Astrocyte of the spinal cord (primary cell): ENCODE data around the gene IMPA2.
"Not testable (repeated sequence)": the region's sequence is repeated elsewhere in the genome, so short reads cannot be mapped to it uniquely, and the experiment has no call there.

Experiments used
- DNase-seq: peaks from one replicate; pipeline ENCODE4 v3.0.0; 2011; ENCODE audit warnings: low read depth, low spot score
- H3K4me3 ChIP-seq: 2 replicates; pipeline ENCODE4 v1.5.1; 2011; ENCODE audit warnings: low read depth, mild to moderate bottlenecking, low read length, moderate library complexity
- in situ Hi-C: cut with HindIII; loops from 2 replicates; pipeline ENCODE4 v1.10.0; 2017; ENCODE audit warnings: low sequenced_read_pairs
- TF ChIP-seq, protein P1 (sequence below): IDR thresholded peaks from 2 replicates; pipeline ENCODE4 v1.5.1; 2012; ENCODE audit warnings: low read depth, mild to moderate bottlenecking, low read length, inconsistent platforms

The IMPA2 gene

GRCh38 chr18:11944786-11945185, 36.5 kb upstream of the IMPA2 start:
- H3K4me3 ChIP-seq = no peak overlapping the region
- DNase-seq = no peak
- TF ChIP-seq, protein P1, sequence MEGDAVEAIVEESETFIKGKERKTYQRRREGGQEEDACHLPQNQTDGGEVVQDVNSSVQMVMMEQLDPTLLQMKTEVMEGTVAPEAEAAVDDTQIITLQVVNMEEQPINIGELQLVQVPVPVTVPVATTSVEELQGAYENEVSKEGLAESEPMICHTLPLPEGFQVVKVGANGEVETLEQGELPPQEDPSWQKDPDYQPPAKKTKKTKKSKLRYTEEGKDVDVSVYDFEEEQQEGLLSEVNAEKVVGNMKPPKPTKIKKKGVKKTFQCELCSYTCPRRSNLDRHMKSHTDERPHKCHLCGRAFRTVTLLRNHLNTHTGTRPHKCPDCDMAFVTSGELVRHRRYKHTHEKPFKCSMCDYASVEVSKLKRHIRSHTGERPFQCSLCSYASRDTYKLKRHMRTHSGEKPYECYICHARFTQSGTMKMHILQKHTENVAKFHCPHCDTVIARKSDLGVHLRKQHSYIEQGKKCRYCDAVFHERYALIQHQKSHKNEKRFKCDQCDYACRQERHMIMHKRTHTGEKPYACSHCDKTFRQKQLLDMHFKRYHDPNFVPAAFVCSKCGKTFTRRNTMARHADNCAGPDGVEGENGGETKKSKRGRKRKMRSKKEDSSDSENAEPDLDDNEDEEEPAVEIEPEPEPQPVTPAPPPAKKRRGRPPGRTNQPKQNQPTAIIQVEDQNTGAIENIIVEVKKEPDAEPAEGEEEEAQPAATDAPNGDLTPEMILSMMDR = no peak
- in situ Hi-C loops = no loop called here

DNA sequence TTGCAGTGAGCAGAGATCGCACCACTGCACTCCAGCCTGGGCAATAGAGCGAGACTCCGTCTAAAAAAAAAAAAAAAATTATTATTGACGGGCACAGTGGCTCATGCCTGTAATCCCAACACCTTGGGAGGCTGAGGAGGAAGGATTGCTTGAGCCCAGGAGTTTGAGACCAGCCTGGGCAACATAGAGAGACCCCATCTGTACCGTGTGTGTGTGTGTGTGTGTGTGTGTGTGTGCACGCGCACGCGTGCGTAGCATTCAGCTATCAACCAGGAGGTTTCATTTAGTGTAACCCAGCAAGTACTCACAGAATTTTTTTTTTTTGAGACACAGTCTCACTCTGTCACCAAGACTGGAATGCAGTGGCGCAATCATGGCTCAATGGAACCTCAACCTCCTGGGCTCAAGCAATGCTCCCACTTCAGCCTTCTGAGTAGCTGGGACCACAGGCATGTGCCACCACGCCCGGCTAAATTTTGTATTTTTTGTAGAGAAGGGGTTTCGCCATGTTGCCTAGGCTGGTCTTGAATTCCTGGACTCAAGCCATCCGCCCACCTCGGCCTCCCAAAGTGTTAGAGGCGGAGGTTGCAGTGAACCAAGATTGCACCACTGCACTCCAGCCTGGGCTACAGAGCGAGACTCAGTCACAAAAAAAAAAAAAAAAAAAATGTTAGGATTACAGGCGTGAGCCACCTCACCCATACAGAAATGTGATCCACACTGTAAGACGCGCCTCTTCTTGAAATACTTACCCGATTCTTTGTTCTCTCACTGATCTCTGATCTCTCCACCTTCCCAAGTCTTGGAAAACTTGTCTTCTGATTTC, 35.3 kb upstream of the IMPA2 start:
- peak; percentile 9 for DNase-seq
- H3K4me3 ChIP-seq, in situ Hi-C loops: not testable (repeated sequence)

DNA sequence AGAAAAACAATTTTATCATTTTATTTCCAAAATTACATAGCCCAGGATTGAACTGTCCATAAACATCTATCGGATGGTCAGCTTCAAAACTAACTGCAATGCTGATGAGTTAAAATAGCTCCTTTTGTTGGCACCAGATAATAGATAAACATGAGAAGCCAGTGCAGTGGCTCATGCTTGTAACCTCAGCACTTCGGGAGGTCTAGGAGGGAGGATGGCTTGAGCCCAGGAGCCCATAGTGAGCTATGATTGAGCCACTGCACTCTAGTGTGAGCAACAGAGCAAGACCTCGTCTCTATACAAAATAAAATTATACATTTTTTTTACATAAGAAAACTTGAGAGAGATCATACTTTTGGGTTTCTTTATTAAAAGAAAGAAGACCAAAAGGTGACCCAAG, 34.6 kb upstream of the IMPA2 start:
- peak; percentile 81 for DNase-seq
- in situ Hi-C loops = no loop called here
- no peak overlapping the region for H3K4me3 ChIP-seq

GRCh38 chr18:11947214-11948191, 33.8 kb upstream of the IMPA2 start:
- in situ Hi-C loops = no loop called here
- TF ChIP-seq, protein P1 = no peak
- DNase-seq = peak; percentile 96
- peak overlapping the region; percentile 20 for H3K4me3 ChIP-seq

More for the DNA sequence above, 34.6 kb upstream of the IMPA2 start:
- TF ChIP-seq, protein P1 = no peak

DNA sequence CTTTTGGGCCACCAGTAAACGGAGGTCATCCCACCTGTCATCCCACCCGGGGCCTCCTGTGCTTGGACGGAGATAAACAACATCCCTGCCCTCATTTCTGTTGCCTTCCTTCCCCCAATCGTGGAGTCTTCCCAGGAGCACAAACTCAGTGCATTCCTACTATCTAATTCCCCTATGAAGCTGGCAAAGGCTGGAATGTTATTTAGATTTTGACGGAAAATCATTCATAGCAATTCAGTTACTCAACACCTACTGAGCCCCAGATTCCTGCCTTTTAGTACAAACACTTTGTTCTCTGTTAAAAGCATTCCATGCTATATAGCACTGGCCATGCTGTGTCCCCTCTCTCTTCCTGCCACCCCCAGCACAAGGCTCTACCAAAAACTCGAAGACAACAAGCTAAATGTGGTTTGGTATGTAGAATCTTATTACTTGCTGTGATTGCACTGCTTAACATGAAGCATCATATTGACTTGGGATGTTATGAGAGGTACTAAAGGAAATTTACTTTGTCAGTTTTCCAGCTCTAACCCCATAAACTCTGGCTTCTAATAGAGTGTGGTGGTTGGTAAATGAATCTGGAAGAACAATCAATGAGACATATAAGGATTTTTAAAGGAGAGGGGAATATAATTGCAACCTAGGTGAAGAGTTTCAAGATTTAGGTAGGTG, 32.3 kb upstream of the IMPA2 start:
- in situ Hi-C loops = no loop called here
- H3K4me3 ChIP-seq = no peak overlapping the region
- TF ChIP-seq, protein P1 = no peak
- DNase-seq = peak; percentile 24

DNA sequence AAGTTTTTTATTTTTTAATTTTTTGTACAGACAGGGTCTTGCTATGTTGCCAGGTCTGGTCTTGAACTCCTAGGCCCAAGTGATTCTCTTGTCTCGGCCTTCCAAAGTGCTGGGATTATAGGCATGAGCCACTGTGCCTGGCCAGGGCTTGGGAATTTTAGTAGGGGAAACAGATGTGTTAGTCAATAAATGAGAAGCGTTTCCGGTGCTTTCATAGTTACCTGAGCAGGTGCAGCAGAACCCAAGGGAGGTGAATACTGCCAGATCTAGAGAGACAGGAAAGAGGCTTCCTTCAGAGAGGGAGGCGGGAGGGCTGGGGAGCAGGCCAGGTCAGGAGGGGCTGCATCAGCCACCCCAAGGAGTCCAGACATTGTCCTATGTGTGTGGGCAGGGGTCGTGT, 30.5 kb upstream of the IMPA2 start:
- no peak overlapping the region for H3K4me3 ChIP-seq
- TF ChIP-seq, protein P1 = no peak
- DNase-seq = no peak
- in situ Hi-C loops = no loop called here
